ENCODE measurements around the gene DOCK9.
"Not testable (repeated sequence)": the region's sequence is repeated elsewhere in the genome, so short reads cannot be mapped to it uniquely, and the experiment has no call there.

Gene DOCK9

GRCh38 chr13:98913741-98914140, 64.1 kb downstream of the DOCK9 start:
- no peak for DNase-seq

DNA sequence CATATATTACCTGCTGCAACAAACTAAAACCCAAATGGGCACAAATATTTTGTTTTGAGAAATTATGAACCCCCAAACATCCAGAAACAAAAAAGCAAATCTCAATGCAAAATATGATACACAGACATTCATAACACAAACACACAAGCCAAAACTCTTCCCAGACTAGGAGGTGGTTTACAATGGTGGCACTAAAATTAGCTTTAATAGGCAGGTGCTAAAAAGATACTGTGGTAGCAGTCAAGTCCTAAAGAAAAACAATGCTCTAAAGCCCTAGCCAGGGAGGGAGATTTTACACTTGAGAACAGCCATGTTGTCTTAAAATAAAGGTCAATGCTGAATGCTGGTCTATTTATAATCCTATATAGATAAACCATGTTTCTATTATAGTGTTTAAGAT, 65.0 kb downstream of the DOCK9 start:
- DNase-seq = no peak

DNA sequence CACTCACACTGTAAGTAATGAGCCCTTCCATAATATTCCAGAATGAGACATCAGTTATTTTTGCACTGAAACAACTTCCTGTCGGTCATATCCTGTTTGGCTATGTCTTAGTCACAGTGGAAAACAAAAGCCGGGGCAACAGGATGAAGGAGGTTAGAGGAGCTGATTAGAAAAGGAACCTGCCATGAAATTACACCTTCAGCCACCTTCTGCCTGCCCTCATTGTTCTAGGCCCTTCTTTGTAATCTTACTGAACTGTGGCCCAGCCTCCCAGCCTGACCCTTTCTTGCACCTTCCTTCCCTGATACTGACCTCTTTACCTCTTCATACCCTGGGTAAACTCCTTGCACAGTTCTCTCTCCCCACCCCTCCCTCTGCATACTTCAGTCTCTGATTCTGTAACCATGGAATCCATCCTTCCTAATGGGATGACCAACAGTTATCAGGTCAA, 67.3 kb downstream of the DOCK9 start:
- DNase-seq = no peak

DNA sequence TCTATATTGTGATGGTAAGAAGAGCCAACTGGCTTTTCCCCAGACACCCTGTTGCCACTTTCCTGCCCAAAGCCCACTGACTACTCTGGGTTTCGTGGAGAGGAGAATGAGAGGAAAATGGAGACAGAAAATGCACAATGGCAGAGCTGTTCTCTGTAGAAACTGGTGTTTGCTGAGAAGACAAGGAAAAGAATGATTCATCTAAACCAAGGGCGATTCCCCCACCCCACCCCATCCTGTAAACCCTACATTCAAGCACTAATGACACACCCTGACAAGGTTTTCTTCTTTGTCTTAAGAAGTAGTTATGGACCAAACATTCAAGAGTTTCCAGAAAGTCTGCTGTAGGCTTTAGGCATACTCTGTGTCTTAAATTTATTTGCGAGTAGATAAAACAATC, 68.8 kb downstream of the DOCK9 start:
- no peak for DNase-seq

- no peak for DNase-seq
These were observed 70.9 kb downstream of the DOCK9 start for GRCh38 chr13:98906746-98907502.

- DNase-seq = no peak
These were observed 72.7 kb downstream of the DOCK9 start for GRCh38 chr13:98905199-98905598.

GRCh38 chr13:98900442-98900841, 77.4 kb downstream of the DOCK9 start:
- no peak for DNase-seq

- no peak for DNase-seq
These were observed 80.2 kb downstream of the DOCK9 start for GRCh38 chr13:98897706-98898105.

- no peak for DNase-seq
These were observed 81.1 kb downstream of the DOCK9 start for GRCh38 chr13:98896868-98897144.

- no peak for DNase-seq
These were observed 81.6 kb downstream of the DOCK9 start for GRCh38 chr13:98896083-98896867.

- DNase-seq = not testable (repeated sequence)
These were observed 83.0 kb downstream of the DOCK9 start for GRCh38 chr13:98894814-98895213.

GRCh38 chr13:98893371-98893770, 84.5 kb downstream of the DOCK9 start:
- DNase-seq = no peak

DNA sequence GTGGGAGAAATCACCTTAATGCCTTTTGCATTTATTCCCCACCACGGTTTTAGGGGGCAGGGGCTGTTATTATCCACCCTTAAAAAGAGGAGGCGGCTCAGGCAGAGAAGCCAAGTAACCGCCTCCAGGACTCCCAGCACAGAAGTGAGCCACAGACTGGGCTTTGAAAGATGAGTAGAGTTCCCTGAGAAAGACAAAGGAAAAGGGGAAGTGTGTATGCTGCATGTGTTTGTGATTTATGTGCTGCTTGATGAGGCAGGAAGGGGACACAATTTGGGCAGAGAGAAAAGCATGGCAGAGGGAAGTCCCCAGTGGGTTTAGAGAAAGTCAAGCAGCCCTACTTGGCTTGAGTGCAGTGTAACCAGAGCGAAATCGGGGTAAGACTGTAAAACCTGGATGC, 85.0 kb downstream of the DOCK9 start:
- no peak for DNase-seq

DNA sequence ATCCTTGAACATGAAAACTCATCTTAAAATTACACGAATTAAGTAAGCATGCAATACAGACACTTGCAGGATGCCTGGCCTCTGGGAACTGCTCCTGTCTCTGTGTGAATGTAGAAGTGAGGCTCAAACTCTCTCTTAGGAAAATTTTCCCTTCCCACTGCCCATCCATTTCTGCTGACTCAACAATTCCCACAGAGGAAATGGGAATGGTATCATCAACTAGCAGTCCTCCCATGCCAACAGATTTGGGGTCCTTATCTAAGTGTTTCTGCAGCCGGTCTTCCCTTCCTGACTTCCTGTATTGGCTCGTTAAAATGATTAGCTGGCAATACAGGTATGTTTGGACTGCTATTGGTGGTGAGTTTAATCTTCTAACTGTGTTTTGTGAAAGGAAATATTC, 85.8 kb downstream of the DOCK9 start:
- DNase-seq = no peak

- DNase-seq = no peak
These were observed 86.9 kb downstream of the DOCK9 start for GRCh38 chr13:98890925-98891324.

- DNase-seq = no peak
These were observed 87.7 kb downstream of the DOCK9 start for GRCh38 chr13:98890186-98890585.

DNA sequence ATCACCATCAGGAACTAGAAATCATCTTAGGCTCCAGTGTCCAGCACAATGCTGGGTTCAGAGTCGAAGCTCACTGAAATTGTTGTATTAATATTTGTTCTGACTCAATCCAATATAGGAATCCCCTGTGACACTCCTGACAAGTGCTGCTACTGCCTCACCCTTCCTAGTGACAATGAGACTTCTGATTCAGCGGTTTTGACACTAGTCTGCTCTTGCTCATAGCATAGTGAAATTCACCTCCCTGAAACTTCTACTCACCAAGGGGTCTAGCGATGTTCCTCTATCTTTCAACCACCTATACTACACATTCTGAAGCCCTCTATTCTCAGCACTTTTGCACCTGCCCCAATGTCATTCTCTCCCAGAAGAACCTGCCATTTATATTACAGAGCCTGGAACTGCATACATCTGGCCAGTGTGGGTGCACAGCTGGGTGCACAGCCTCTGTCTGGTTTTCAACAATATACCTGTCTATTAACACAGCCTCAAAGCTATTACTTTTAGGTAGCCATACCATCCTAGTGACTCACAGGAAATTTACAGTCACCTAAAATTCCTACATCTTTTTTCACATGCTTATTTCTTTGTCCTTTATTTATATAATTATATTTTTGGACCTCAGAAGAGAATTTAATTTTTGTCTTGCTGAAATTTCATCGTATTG, 88.3 kb downstream of the DOCK9 start:
- DNase-seq = no peak

- DNase-seq = no peak
These were observed 89.0 kb downstream of the DOCK9 start for GRCh38 chr13:98888890-98889279.

DNA sequence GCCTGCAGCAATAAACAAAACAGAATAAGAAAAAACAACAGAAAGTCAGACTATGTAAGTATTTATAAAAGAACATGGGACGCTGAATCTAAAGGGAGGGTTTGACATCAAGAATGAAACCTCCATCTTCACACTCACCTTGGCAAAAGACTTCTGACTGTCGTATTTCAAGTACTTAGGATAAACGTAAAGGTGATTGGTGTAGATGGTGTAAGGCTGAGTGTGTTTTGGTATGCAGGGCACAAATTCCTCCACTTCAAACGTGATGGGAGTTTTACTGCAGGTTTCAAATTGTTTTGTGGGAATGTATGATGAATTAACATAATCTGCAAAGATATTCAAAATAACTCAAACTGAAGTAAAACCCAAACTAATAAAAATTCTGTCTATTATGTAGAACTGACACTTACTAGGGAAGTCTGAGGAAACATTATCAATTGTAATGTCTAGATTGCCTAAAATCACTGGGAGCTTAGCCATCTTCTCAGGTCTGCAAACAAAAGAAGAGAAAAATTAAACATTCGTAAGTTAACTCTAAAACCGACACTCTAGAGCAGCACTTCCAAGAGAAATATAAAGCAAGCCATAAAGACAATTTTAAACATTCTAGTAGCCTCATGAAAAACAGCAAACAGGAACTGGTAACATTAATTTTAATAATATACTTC, 89.5 kb downstream of the DOCK9 start:
- no peak for DNase-seq

DNA sequence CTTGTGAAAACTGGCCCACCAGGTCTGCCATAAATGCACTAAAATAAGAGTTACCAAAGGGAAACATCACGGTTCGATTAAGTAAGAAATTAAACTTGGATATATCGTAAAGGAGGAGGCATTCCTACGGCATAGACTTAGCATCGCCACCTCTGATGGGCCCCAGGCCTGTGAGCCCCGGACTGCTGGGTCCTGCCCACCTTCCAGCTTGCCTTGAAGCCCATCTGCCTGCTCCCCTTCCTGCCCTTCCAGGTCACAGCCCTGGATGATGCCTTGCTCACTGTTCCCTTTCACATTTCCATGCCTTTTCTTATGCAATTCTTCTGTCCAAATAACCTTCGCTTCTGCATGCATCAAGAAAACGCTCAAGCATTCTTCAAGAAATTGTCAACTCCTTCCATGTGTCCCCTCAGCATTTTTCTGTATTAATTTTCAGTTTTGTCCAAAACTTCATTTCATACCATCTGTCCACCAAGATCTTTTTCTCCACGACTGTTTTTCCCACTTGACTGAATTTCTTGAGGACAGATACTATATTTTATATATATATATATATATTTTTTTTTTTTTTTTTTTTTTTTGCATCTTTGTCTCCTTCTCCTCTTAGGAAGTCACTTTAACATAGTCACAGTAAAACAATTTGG, 91.2 kb downstream of the DOCK9 start:
- DNase-seq = no peak

DNA sequence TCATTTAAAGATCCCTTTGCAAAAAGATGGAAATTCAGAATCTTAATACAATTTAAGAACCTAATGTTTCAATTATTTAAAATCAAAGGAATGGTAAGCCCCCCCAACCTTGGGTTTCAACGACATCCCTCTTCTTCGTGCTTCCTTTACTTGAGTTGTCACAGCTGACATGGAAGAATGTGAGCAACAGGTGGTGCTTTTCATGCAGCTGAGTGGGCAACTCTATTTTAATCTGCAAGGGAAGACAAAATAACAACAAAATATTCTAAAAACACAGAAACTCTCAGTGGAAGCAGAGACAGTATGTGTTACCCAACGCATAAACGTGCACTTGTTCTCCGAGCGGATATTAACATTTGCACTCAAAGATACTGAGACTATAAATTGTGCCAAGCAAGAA, 92.3 kb downstream of the DOCK9 start:
- DNase-seq = no peak

DNA sequence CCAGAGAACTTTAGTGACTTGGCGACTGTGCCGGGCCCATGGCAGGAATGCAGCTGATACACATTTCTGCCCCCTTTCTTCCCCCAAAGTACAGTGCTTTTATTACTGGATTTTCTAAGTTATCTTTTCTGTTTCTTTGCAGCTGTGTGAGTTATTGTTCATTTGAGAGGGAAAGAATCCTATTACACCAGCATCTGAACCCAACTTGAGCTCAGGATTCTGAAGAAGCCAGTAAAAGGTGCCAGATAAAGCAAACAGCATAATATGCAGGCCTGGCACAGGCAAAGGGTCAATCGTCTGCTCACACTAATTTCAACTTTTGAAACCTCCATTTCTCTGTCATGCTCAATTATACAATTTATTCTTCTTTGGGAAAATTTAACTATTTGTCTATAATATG, 93.9 kb downstream of the DOCK9 start:
- no peak for DNase-seq

GRCh38 chr13:98881390-98881789, 96.5 kb downstream of the DOCK9 start:
- DNase-seq = no peak

All from GF-D8 (cell line).